RWPE1 (cell line): Measurements from ENCODE around the gene MBNL2.
"Not testable (repeated sequence)": the region's sequence is repeated elsewhere in the genome, so short reads cannot be mapped to it uniquely, and the experiment has no call there.

Experiments used
- CTCF ChIA-PET: fragments of 350-600 bp; sonication (Branson Sonifier 250); formaldehyde crosslinking; extraction: SDS; loops from one replicate; lab custom pipeline; 2021; lab: Yijun Ruan, JAX
- POLR2A ChIA-PET: fragments of 400-600 bp; formaldehyde crosslinking; extraction: SDS; loops from one replicate; lab custom pipeline; 2020; ENCODE audit warnings: antibody characterized with exemption; ENCODE audit not compliant: low non-redundant PET; lab: Yijun Ruan, JAX
- DNase-seq: peaks from one replicate; pipeline ENCODE4 v3.0.0; 2012; ENCODE audit warnings: low spot score
- H3K27ac ChIP-seq: fragments of 450-650 bp; 2 replicates; pipeline ENCODE4 v1.5.1; 2017
- CTCF ChIP-seq: fragments of 450-650 bp; conservative IDR thresholded peaks from 2 replicates; pipeline ENCODE4 v1.5.1; 2017; ENCODE audit warnings: low read depth, mild to moderate bottlenecking

MBNL2 gene

GRCh38 chr13:97344265-97345175 is 122.4 kb downstream of the MBNL2 start:
- TF ChIP-seq CTCF, result peak; percentile 79
- ChIA-PET POLR2A (no interaction called here), CTCF (interaction anchor here (0.5 to 2.3 kb wide), 8 partner anchors 10 to 235 kb away, joined by 3 to 12 read pairs (median 4); no protein-coding TSS in a partner anchor)
- no peak overlapping the region for H3K27ac ChIP-seq
- DNase-seq, result peak; percentile 50

- TF ChIP-seq CTCF, result no peak
- DNase-seq, result no peak
- ChIA-PET POLR2A (no interaction called here), CTCF (no interaction called here)
- no peak overlapping the region for H3K27ac ChIP-seq
Observed at GRCh38 chr13:97346097-97346496, 124.0 kb downstream of the MBNL2 start.

GRCh38 chr13:97346561-97347254 is 124.6 kb downstream of the MBNL2 start:
- POLR2A ChIA-PET, result no interaction called here
- no peak for DNase-seq
- TF ChIP-seq CTCF, result no peak
- CTCF ChIA-PET, result interaction anchor here (0.7 kb wide), 1 partner anchor 699 kb away, joined by 5 read pairs; no protein-coding TSS in a partner anchor
- H3K27ac ChIP-seq, result no peak overlapping the region

- POLR2A ChIA-PET, result no interaction called here
Observed at GRCh38 chr13:97347255-97347932, 125.3 kb downstream of the MBNL2 start.

GRCh38 chr13:97348569-97349100 is 126.5 kb downstream of the MBNL2 start:
- no peak overlapping the region for H3K27ac ChIP-seq
- no peak for DNase-seq
- TF ChIP-seq CTCF, result no peak
- CTCF ChIA-PET, result interaction anchor here (1.5 kb wide), 1 partner anchor 239 kb away, joined by 6 read pairs; no protein-coding TSS in a partner anchor
- POLR2A ChIA-PET, result no interaction called here

More at GRCh38 chr13:97347255-97347932, 125.3 kb downstream of the MBNL2 start:
- no peak for DNase-seq
- CTCF ChIA-PET, result interaction anchor here (0.7 to 1.5 kb wide), 2 partner anchors 238 to 699 kb away, joined by 5 to 6 read pairs; no protein-coding TSS in a partner anchor
- TF ChIP-seq CTCF, result no peak
- no peak overlapping the region for H3K27ac ChIP-seq

- not testable (repeated sequence) for H3K27ac ChIP-seq, DNase-seq
- POLR2A ChIA-PET, result interaction anchor here (1.0 kb wide), 1 partner anchor 226 kb away, joined by 6 read pairs; no protein-coding TSS in a partner anchor
- CTCF ChIA-PET, result interaction anchor here (1.1 kb wide), 1 partner anchor 242 kb away, joined by 4 read pairs; no protein-coding TSS in a partner anchor
Observed at GRCh38 chr13:97352012-97352411, 129.9 kb downstream of the MBNL2 start.
